Suppressor macrophage treated with lipopolysaccharide for 4 hours (primary cell): ENCODE results near the gene ITPR3.
A peak's percentile ranks its signal among the peaks of the same experiment; 100 is the strongest.
"Not testable (repeated sequence)": the region's sequence is repeated elsewhere in the genome, so short reads cannot be mapped to it uniquely, and the experiment has no call there.

Experiments
- DNase-seq: peaks from one replicate; pipeline ENCODE4 v3.0.0-alpha.2; 2020

The ITPR3 gene

DNA sequence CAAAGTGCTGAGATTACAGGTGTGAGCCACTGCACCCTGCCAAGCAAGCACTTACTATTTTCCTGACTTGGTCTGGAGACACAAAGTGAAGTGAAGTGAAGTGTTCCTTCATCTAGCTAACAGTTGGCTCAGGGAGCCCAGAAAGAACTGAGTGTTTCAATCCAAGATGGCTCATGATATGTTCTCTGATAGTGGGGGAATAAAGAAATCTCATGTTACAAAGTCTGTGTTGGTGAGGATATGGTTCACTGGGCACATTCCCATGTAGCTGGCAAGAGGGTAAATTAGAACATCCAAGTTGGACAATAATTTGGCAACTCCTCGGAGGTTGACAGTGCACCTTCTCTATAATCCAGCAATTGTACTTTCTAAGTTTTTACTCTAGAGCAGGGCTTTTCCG, 5.0 kb upstream of the ITPR3 start:
- DNase-seq = no peak

DNA sequence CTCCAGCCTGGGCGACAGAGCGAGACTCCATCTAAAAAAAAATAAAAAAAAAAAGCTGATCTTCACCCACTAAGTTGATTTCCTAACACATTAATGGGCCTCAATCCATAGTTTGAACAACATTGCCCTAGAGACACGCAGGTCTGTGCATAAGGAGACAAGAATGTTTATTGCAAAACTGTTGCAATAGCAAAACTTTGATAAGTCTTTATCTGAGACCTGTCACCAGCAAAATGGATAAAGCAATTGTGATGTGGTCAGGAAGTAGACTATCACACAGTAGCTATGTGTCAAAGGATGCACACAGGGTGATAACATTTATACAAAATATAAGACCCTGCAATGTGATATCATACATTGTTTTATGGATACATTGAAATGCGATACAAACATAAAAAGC, 4.2 kb upstream of the ITPR3 start:
- DNase-seq = no peak

GRCh38 chr6:33619166-33619840, 1.8 kb upstream of the ITPR3 start:
- peak; percentile 46 for DNase-seq

GRCh38 chr6:33620158-33620855, 815 bp upstream of the ITPR3 start:
- peak; percentile 51 for DNase-seq

- no peak for DNase-seq
Observed at GRCh38 chr6:33621711-33622388, 728 bp downstream of the ITPR3 start.

- DNase-seq = no peak
Observed at GRCh38 chr6:33622456-33623431, 1.6 kb downstream of the ITPR3 start.

- DNase-seq = no peak
Observed at GRCh38 chr6:33623895-33624381, 2.8 kb downstream of the ITPR3 start.

GRCh38 chr6:33624856-33625255, 3.7 kb downstream of the ITPR3 start:
- DNase-seq = no peak

- no peak for DNase-seq
Observed at GRCh38 chr6:33627876-33628275, 6.8 kb downstream of the ITPR3 start.

GRCh38 chr6:33628401-33628964, 7.4 kb downstream of the ITPR3 start:
- no peak for DNase-seq

GRCh38 chr6:33630014-33630413, 8.9 kb downstream of the ITPR3 start:
- no peak for DNase-seq

GRCh38 chr6:33631521-33631920, 10.4 kb downstream of the ITPR3 start:
- not testable (repeated sequence) for DNase-seq

- no peak for DNase-seq
Observed at GRCh38 chr6:33631971-33632557, 10.9 kb downstream of the ITPR3 start.

GRCh38 chr6:33632558-33633039, 11.5 kb downstream of the ITPR3 start:
- DNase-seq = peak; percentile 64

DNA sequence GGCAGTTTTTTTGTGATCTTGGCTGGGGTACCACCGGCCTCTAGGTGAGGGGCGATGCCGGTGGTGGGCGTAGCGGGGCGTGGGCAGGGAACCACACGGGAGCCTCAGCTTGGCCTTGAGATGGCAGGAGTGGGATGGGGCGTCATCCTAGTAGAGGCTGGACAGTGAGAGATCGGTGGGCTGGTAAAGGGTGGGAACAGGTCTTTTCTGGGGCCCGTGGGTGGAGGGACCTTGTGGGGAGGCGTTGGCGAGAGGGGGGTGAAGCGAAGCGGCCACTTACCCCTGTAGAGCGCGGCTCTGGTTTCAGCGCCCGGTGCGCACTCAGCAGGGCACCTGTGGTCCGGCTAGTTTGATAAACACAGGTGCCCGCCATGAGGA, 12.0 kb downstream of the ITPR3 start:
- no peak for DNase-seq

GRCh38 chr6:33633462-33634158, 12.5 kb downstream of the ITPR3 start:
- peak; percentile 80 for DNase-seq

DNA sequence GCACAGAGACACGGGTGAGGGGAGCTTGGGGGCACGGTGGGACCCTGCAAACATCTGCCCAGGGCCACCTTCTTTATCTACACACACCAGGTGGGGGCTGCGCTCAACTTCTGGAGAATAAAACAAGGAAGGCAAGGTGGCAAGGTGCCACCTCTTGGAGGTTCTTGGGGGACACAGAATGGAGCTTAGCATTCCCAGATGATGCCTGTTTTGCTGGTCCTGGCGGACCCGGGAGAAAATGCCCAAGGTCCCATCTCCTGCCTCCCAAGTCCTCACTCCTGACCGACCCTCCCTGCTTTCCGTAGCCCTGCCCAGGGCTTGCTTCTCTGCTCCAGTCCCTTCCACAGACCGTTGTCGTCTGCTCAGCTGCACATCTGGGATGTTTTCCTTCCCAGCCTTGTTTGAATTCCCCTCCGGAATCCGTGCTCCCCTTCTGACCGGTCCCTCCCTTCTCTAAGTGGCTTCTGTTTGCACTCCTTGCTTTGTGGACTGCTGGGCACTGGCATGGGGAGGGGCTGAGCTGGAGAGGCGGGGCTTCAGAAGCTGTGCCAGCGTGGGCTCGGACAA, 13.1 kb downstream of the ITPR3 start:
- DNase-seq = no peak

GRCh38 chr6:33634946-33635345, 13.8 kb downstream of the ITPR3 start:
- no peak for DNase-seq

DNA sequence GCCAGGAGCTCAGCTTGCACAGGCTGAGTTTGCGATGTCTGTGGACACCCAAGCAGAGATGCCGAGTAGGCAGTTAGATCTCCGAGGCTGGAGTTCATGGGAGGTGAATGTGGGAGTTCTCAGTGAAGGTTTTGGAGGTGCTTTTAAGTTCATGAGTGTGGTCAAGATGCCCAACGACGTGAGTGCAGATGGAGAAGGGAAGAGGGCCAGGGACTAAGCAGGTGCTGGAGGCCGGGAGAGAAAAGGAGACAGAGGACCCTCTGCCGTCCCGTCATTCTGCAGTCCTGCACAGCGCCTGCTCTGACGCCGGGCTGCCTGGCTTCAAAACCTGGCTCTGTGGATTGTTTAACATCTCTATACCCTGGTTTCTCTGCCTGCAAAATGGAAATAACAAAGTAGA, 15.5 kb downstream of the ITPR3 start:
- DNase-seq = no peak

GRCh38 chr6:33638556-33638955, 17.4 kb downstream of the ITPR3 start:
- DNase-seq = no peak

DNA sequence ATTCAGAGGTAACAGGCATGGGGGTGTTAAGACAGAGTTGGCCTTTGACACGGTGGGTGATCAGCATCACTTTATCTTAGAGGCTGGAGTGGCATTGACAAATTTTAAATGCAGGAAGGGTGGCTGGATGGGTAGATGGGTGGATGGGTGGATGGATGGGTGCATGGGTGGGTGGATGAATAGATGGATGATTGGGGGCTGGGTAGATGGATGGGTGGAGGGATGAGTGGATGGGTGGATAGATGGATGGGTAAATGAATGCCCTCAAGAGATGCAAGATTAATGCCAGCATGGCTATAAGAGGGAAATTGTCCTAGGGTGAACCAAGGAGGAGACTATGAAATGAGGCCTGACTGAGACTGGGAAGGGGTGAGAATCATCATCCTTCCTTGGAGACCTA, 18.4 kb downstream of the ITPR3 start:
- no peak for DNase-seq
